HG03159 (cell line): ENCODE results near the gene HNRNPC.
"Not testable (repeated sequence)": the region's sequence is repeated elsewhere in the genome, so short reads cannot be mapped to it uniquely, and the experiment has no call there.

Source experiments
- ATAC-seq: cut with Tn5 transposase; IDR thresholded peaks from one replicate; pipeline ENCODE4 v1.9.1; 2021; ENCODE audit warnings: mild to moderate bottlenecking, moderate library complexity; ENCODE audit not compliant: unreplicated experiment

HNRNPC gene

DNA sequence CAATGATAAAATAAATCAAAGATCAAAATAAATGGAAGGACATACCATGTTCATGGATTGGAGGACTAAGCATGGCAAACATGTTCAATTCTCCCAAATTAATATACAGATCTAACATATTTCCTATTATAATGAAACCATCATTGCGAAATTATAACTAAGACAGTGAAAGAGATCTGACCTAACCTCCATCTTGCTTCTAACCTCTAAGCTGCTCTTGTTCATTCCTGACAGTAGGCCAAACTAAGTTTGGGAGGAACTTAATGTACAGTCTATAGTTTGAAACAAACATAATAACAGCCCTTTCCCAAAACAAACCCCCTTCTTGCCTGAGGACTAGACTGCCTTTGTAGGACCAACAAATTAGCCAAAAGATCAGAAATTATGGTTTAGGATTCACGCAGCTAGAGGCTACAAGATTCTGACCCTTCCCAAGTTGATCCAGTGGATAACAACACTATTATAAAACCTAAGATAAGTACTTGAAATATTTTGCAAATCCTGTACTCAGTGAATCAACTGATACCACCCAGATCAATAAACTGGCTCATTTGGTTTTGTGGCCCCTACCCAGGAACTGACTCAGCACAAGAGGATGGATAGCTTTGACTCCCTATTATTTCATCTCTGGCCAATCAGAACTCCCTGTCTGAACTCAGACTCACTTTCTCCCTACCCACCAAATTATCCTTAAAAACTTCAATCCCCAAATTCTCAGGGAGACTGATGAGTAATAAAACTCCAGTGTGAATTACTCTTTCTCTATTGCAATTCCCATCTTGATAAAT is 71.6 kb downstream of the HNRNPC start:
- no peak for ATAC-seq

DNA sequence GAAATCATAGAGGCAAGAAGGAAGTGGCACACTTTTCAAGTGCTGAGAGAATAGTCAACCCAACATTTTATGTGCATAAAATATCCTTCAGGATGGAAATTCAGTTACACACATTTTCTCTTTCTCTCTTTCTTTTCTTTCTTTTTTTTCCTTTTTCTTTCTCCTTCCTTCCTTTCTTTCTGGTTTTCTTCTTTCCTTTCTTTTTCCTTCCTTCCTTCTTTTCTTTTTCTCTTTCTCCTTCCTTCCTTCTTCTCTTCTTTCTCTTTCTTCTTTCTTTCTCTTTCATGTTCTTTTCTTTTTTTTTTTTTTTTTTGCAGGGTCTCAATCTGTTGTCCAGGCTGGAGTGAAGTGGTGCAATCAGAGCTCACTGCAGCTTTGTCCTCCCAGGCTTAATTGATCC is 74.6 kb downstream of the HNRNPC start:
- ATAC-seq: no peak

DNA sequence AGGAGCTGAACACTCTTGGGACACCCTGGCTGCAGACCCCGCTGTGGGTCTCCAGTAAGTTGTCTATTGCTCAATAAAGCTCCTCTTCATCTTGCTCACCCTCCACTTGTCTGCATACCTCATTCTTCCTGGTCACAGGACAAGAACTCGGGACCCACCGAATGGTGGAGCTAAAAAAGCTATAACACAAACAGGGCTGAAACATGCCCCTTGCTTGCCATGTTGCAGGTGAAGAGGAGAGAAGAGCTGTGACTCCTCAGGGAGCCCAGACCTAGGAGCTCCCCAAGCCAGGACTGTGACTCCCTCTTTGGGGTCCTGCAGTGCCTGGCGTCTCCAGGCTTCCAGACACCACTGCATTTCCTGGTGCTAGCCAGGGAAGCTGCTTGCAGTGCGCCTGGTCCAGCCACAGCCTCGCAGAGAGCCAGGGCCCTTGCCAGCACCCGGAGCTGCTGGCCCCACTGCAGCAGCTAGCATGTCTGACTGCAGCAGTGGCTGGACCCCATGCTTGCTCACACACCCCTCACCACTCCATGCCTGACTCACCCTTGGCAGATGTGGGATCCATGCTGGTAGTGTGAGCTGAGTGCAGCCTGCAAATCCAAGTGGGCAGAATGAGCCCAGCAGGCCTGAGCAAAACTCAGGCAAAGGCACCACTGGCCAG is 76.2 kb downstream of the HNRNPC start:
- ATAC-seq: no peak

DNA sequence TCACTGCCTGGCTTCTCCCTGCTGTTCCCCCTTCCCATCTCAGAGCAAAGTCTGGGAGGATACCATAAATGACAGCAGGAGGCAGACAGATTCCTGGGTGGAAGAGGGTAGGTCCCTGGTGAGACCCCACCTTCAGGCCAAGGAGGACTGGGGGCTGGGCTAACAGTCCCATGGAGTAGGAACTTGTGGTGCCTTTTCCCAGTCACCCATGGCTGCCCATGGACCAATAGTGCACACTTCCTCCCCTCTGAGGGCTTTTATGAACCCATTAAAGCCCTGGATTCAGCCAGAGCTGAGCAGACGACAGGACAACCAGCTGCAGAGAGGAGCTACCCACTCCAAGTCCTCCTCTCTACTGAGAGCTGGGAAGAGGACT is 76.8 kb downstream of the HNRNPC start:
- ATAC-seq: no peak

DNA sequence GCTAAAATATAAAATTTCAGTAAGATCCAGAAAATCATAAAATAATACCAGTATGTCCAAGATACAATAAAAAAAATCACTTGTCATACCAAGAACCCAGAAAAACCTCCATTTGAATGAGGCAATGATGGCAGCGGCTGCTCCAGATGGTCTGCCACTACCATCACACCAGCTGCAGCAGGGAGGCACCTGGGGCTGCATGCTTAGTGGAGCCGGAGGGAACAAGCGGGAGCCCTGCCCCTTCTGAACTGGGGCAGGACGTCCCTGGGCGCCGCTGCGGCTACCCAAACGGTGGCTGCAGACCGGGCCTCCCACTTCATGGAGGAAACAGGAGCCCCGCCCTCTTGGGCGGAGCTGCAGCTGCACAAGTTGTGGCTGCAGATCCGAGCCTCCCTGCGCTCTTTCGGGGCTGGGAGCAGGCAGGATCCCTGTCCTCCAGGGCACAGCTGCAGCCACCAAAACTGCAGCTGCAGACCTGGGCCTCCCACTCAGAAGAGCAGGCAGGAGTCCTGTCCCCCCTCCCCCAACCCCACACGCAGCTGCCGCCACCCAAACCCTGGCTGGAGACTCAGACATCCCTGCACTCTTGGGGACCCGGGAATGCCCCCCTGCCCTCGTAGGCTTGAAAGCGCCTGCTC is 77.3 kb downstream of the HNRNPC start:
- no peak for ATAC-seq

DNA sequence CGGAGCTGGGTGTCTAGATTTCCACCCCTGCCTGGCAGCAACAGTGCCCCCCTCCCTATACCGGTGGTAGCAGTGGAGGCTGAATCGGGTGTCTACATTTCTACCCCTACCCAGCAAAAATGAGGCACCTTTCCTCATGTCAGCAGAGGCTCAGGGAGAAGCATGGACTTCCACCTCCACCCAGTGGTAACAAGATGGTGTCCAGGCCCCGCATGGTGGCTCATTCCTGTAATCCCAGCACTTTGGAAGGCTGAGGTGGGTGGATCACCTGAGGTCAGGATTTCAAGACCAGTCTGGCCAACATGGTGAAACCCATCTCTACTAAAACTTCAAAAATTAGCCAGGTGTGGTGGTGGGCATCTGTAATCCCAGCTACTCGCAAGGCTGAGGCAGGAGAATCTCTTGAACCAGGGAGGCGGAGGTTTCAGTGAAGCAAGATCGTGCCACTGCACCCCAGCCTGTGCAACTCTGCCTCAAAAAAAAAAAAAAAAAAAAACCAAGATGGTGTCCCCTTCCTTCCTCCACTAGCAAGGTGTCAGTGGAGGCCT is 77.9 kb downstream of the HNRNPC start:
- ATAC-seq: no peak

DNA sequence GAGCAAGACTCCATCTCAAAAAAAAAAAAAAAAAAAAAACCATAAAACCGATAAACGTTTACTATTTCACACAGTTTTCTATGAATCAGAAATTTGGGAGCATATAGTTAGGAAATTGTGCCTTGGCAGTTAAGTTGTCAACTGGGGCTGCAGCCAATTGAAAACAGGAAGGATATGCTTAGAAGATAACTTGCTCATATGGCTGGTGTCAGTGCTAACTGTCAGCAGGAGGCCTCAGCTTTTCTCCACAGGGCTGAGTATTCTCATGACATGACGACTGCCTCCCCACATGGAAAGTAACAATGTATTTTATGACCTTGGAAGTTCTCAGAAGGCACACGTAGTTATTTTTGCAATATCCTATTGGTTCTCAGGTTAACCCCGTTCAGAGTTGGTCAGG is 83.8 kb downstream of the HNRNPC start:
- ATAC-seq: no peak

DNA sequence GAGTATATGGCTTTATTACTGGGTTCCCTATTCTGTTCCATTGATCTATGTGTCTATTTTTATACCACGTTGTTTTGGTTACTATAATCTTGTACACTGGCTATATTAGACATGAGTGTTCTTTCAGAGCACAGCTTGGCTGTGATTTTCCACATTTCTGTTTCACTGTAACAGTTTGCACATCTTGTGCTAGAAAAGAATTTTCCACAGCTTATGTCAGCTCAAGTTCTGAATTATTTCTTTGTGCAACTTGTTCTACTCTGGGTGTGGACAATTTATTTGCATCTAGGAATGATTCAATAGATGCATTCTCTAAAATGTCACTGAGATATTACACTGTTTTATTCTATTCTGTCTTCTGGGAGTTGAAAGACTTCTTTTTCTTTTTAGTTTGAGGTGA is 85.0 kb downstream of the HNRNPC start:
- no peak for ATAC-seq

DNA sequence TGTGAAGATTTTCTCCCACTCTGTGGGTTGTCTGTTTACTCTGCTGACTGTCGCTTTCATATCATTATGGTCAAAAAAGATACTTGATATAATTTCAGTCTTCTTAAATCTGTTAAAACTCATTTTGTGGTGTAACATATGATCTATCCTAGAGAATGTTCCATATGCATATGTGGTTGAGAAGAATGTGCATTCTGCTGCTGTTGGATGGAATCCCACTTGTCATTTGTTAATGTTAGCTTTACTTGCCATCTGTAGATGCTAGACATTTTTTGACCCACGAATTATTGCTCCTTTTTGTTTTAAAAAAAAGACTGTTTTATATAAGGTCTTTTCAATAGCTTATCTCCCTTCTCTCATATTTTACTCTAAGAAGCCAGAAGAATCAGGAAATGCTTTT is 87.1 kb downstream of the HNRNPC start:
- ATAC-seq: no peak

DNA sequence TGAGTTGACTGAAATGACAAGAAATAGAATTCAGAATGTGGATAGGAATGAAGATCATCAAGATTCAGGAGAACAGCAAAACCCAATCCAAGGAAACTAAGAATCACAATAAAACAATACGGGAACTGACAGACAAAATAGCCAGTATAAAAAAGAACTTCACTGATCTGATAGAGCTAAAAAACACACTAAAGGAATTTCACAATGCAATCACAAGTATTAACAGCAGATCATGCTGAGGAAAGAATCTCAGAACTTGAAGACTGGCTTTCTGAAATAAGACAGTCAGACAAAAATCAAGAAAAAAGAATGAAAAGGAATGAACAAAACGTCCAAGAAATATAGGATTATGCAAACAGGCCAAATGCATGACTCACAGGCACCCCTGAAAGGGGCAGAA is 98.1 kb downstream of the HNRNPC start:
- no peak for ATAC-seq

DNA sequence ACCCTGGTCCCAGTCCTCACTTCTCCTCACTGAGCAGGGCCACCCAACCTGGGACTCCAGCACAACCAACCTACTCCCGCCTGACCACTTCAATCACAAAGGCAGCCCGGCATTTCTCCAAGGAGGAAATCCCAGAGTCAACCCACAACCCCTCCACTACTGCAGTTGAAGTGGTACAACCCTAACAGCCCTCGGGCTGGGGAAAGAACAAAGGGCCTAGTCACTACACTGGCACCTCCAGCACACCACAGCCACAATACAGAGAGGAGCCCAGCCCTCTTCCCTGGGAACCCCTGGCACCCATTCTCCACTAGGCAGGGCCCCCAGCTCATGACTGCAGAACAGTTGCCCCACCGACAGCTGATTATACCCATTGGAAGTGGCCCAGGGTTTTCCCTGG is 99.7 kb downstream of the HNRNPC start:
- ATAC-seq: no peak

DNA sequence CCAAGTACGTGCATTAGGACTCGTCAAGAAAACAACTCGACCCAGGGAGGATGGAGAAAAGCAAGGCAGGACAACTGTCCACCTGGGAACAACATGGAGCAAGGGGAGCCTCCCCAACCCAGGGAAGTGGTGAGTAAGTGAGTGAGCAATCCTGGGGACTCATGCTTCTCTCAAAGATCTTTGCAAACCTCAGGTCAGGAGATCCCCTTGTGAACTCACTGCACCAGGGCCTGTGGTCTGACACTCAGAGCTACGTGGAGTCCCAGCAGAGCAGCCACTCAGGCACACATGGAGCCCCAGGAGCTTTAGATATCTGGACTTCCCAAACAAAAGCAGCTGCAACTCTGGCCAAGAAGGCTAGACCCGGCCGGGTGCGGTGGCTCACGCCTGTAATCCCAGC is 101.2 kb downstream of the HNRNPC start:
- ATAC-seq: no peak

DNA sequence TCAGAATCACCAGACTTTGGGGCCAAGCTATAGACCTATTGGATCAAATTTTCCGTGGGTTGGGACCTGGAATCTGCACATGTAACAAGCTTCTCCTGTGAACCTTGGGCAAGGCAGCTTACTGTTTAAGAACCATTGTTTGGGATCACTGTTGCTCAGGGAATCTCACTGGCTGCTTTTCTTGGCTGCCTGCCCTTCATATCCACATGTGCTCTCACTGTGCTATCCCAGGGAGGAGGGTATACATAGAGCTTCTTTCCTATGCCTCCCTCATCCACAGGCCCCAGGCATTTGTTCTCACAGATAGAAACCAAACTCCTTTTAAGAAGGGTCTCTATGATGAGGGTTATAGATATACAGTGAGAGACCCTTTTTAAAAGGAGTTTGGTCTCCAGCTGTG is 103.6 kb downstream of the HNRNPC start:
- not testable (repeated sequence) for ATAC-seq

DNA sequence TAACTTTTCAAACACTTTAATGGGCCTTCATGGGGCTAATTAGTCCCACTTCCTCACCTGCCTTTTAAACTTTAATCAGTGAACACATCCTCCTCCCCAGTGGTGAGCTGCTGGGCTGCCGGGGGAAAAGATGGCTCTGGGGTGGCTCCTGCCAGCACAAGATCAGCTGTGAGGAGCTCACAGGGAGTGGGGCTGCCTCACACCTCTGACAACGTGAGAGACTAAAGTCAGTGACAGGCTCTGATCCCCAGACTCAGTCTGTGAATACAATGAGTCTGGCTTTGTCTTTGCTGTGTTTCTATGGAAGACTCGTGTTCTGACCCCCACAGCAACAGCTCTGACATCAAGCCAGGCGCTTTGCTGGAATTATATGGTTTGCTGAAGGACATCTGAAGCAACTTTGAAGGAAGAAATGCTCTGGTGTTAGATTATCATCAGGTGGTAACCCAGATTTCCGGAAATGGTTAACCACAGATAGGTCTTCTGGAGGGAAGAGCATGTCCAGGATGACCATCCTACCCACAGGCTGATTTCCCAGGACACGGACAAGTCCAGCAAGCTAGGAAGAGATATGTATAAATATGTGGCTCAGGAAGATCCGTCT is 104.1 kb downstream of the HNRNPC start:
- not testable (repeated sequence) for ATAC-seq

DNA sequence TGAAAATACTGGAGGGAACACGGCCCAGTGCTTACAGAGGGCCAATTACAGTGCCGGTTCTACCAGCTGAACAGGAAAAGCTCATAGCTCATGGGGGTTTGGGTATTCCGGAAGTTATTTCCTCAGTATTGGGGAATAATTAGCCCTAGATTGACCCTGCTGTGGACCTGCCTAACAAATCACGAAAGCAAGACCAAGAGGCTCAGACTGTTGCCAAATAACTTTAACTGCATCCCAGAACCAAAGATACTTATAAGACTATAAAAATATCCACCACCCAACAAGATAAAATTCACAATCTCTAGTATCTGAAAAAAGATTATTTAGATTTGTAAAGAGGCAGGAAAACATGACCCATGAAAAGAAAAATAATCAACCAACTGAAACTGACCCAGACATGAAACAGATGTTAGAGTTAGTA is 105.4 kb downstream of the HNRNPC start:
- ATAC-seq: no peak

DNA sequence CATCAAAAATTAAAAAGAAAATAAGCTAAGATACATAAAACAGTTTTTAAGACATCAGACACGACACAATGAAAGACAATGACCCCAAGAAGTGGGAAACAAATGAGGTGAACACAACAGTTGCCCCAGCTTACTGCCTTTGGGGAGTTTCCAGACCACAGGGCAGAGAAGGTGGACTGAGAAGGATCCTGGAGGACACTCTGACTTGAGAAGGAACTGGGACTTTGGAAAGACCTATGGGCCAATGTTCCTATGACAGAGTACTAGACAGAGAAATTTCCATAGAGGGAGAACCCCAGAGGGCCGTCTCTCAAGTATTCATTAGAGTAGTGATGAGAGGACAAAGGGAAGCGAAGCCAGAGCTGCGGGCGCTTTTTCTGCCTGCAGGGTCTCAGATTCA is 107.2 kb downstream of the HNRNPC start:
- no peak for ATAC-seq

DNA sequence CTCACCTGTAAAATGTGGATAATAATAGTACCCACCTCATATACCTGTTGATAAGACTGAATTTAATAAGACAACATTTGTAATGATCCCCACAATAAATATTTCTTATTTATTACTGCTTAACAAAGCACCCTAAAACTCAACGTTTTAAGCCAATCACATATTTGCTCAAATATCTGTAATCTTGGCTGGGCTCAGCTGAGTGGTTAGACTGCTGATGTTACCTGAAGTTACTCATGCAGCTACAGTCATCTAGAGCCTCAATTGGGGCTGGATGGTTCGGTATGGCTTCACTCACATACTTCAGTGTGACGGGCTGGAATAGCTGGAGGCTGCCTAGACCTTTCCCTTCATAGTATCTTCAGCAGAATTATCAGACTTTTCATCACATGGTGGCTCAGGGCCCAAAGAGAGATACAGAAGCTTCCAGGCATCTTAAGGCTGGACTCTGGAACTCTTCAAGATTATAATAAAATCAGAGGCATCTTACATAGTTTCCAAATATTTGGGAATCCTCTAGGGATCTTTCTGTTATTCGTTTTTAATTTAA is 109.1 kb downstream of the HNRNPC start:
- no peak for ATAC-seq
